Right kidney (tissue), 9 donors: ENCODE results near the gene WNT5B.

Experiments
- DNase-seq: peaks from one replicate; pipeline ENCODE4 v3.0.0-alpha.2; 2016
- long read RNA-seq, 8 donors: transcript quantifications; one replicate each; lab custom pipeline, GENCODE V29; 2026

WNT5B gene
- long read RNA-seq, donor 1 = 0 reads
- long read RNA-seq, donor 2, partial matches to known transcripts = 0 of 1 reads
- long read RNA-seq, donor 2, other reads (novel, unspliced or antisense) = 0 of 1 reads
- long read RNA-seq, donor 3 = 0 reads
- long read RNA-seq, donor 4 = 0 reads
- long read RNA-seq, donor 5 = 0 reads
- long read RNA-seq, donor 6 = 0 reads
- long read RNA-seq, donor 7 = 0 reads
- long read RNA-seq, donor 8 = 0 reads

DNA sequence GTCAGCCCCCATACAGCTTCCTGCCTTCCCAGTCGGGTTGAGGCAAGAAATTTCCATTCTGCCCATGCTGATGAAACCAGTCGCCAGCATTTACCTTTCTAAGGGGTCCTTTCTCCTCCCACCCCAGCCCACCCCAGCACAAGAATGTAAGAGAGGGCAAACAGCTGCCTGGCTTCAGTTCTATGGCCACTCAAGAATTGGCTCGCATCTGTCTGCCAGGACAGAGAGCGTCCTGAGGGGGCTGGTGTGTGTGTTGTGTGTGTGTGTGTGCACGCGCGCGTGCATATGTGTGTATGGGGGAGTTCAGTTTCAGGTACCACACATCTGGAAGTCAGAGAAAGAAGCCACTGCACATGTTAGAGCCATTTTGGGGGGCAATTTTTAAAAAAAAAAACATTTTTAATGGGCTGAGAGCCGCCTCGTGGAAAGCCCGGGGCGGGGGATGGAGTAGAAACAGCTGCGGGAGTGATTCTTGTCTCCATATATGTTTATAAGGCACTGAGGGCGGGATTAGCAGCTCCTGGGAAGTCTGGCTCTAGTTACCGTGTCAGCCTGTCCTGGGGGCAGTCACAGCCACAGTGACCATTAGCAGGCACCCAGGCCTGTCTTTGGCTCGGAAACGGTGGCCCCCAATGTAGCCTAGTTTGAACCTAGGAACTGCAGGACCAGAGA lies at the start of gene WNT5B:
Gene WNT5B (plus strand): TSS at position 566 of the 672 bp plus-strand sequence. CDS start 2,124 bp downstream, outside the sequence.
- DNase-seq = peak; percentile 45

DNA sequence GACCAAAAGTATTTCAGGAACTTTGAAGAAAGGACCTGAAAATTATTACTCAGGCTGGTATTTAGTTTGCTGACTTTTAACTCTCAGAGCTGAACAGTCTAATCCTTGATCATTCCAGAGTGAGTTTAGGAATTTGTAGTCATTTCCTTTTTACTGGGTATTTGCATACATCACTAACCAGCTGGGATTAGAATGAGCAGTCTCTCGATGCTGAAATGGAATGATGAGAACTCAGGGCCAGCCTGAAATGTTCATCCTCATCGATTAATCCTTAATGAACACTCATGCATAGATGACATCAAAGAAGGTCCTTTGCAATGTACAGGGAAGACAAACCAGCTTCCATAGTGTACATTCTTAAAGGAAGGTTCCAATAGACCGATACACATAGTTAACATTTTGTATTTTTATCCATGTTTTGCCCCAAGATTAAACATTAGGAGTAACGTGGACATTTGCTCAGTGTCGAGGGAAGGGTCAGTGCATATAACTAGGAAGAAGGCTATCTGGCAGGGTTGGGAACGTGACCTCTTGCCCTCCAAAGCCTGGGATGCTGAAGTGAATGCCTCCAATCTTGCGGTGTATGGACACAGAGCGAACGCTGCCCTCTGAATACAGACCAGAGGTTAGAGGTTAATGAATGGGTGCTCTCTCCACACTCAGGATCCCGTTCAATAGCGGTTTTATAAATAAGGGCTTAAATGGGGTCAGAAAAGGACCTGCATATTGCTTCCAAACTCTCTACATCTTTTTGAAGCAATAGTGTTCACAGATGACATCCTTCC lies 49.2 kb upstream of the WNT5B start:
- no peak for DNase-seq

DNA sequence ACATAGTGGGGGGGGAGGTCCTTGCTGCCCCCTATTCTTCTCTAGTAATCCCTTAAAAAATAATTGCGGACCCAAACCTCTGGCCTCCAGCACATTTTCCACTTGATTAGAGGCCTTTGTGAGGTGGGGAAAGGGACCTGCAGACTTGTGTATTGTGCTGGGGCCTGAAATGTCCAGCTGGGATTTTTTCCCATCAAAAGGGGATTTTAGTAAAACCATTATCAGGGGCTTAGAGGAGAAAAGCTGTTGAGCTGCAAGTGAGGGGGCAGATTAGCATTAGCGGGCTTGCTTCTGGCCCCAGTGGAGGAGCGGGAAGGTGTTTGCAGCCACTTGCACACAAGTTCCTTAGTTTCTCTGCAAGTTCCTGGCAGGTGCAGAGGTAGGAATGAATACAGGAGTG lies 48.5 kb upstream of the WNT5B start:
- no peak for DNase-seq

- no peak for DNase-seq
Measured at GRCh38 chr12:1581973-1582708, 46.9 kb upstream of the WNT5B start.

DNA sequence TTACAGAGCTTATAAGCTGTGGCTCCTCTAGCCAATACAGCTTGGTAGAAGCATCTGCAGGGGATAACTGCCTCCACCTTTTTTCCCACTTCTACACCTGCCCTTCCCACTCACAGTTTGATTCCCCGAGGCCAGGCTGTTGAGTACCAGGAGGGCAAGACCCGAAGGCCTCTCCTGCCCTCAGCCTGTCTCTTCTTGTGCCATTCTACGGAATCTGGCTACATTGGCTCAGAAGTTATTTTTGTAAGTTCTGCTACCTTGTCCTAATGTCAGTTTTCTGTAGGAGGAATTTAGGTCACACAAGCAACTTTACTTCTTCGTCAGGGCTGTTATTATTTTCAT lies 46.4 kb upstream of the WNT5B start:
- no peak for DNase-seq

GRCh38 chr12:1583421-1584078 lies 45.5 kb upstream of the WNT5B start:
- peak; percentile 72 for DNase-seq

GRCh38 chr12:1584326-1584725 lies 44.7 kb upstream of the WNT5B start:
- no peak for DNase-seq

GRCh38 chr12:1587927-1588574 lies 41.0 kb upstream of the WNT5B start:
- no peak for DNase-seq

DNA sequence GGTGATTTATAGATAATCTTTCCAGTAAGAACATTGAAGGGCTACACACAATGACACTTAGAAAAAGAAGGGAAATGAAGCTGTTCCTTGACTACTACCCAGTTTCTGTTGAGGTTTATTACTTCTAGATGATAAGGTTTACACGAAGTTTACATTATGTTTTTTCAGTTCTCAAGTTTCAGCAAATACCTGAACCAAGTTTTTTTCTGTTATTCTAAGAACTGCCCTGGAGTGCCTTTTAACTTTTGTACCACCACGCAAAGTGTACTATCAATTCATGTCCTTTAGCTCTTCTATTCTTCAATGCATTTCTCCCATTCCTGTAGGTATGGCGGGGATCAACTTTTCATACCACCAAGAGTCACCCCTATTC lies 40.5 kb upstream of the WNT5B start:
- no peak for DNase-seq

DNA sequence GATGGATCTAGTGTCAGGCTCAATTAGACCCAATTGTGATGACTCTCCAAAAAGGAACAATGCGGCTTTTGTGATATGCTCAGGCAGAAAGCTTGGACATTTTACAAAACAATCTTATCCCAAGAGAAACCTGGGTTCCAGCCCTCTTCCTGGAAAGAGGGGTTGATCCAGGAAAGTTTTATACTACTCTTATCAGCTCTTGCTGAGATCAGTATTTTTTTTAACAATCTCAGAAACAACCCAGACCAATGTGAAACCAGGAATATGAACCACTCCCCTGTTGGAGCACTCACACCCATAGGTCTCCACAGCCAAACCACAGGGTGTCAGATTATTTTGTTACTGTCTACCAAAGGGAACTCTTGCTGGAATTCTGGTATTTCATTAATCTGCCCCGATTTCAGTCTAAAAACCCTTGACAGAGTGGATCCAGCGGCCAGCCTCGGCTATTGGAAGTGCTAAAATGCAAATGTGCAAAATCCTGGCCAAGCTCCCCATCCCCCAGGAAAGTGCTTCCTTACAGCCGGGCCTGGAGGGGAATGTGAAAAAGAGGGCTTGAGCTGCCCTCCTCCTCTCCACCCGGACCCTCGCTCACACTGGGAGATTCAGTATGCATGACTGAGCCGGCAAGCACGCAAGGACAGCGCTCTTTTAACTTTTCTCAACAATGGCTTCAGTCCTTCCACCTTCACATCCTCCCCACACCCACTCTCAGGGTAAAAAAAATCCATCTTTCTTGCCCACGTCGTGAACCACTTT lies 38.6 kb upstream of the WNT5B start:
- no peak for DNase-seq

DNA sequence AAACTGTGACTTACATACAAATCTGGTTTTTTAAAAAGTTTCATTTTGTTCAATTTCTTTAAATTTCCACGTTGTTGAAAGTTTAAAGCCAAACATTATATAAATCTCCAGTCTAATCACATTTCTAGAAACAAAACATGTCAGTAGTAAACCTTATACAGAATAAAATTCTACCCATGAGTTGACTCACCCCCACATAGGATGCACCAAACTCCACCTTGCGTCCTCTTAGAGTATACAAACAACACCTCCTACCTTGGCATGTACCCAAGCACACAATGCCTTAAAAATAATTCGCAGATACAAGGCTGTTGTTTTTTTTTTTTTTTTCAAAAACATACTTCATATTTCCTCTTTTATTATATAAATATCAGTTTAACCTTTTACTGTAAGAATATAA lies 38.0 kb upstream of the WNT5B start:
- no peak for DNase-seq

GRCh38 chr12:1591543-1591942 lies 37.5 kb upstream of the WNT5B start:
- no peak for DNase-seq

DNA sequence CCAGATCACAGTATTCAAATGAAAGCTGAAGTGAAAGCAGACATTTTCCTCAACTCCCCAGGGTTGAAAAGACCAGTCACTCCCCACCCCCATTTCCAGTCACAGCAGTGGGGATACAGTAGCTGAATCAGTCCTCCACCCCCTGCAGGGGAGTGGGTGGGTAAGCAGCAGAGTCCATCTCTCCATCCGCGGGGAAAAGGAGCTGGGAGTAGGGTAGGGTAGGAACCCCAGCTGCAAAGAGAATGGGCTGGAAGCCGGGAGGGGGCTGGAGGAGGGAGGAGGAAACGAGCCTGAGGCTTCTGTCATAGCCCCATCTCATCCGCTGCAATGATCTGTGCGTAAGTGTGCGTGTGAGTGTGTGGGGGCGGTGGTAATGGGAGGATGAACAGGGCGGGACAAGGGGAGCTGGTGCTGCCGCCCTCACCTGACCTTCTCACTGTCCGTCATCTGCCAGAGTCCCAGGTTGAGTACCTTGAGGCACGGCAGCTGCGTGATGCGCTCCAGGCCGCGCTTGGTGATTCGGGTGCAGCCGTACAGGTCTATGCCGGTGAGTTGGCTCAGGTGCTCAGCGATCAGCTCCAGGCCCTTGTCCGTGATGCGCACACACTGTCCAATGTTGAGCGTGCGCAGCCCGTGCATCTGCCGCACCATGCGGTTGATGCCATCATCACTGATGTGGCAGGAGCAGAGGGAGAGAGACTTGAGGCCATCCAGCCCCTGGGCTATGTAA lies 36.4 kb upstream of the WNT5B start:
- DNase-seq = peak; percentile 48

DNA sequence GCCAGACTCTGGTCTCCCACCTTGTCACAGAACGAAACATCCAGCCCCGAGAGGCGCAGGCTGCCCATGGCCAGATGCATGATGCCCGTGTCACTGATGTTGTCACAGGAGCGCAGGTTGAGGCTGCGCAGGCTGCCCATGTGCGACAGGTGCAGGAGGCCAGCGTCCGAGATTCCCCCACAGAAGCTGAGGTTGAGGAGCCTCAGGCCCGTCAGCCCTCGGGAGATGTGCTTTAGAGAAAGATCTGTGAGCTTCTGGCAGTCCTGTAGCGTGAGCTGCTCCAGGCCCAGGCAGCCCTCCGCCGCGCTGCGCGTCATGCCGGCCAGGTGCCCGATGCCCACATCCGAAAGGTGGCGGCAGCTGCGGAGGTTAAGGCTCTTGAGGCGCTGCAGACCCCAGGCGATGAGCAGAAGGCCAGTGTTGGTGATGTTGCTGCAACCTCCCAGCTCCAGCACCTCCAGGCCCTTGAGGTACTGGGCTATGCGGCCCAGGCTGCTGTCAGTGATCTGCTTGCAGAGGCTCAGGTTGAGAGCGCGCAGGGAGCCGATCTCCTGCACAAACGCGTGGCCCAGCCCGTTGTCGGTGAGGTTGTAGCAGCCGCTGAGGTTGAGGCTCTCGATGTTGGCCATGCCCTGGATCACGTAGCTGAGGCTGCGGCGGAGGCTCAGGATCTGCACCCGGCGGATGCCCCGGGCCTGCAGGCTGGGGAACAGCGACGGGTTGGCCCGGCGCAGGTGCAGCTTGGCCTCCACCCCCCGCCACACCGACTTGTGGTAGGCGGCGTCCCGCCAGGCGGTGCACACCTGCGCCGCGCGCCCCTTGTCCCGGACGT lies 35.6 kb upstream of the WNT5B start:
- DNase-seq = peak; percentile 84

GRCh38 chr12:1594006-1594260 lies 35.1 kb upstream of the WNT5B start:
- DNase-seq = no peak

DNA sequence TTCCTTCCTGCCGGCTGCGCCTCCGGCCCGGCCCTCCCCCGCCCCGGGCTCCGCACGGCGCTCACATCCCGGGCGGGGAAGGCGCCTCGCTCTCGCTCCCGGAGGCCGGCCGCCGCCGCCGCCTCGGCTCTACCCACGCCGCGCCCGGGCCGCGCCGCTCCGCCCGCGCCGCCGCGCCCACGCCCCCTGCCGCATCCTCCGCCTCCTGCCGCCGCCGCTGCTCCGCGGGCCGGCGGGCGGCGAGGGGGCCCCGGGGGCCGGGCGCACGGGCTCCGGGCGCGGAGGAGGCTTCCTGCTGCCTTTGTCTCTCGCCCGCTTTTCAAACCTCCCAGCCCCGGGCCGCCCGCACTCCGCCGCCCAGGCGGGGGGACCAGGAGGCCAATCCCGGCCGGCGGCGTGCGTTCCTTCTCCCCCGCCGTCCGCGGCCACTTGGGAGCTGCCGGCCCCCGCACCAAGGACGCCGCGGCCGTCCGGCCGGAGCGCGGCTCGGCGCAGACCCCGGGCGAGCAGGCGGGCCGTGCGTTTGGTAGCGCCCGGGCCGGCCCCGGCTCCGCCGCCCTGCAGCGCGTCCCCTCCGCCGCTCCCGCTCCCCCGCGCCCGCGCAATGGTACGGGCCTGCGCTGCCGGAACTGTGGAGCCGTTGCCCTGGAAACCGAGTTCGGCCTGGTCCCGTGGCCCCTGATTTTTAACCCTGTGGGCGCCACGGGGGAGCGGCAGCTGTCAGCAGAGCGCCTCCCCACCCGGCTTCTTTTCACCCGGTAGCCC lies 34.6 kb upstream of the WNT5B start, which contains the start of gene FBXL14:
Gene FBXL14 (minus strand): TSS at position 321 of the 765 bp plus-strand sequence. CDS start 515 bp downstream, outside the sequence.
- DNase-seq = peak; percentile 79

DNA sequence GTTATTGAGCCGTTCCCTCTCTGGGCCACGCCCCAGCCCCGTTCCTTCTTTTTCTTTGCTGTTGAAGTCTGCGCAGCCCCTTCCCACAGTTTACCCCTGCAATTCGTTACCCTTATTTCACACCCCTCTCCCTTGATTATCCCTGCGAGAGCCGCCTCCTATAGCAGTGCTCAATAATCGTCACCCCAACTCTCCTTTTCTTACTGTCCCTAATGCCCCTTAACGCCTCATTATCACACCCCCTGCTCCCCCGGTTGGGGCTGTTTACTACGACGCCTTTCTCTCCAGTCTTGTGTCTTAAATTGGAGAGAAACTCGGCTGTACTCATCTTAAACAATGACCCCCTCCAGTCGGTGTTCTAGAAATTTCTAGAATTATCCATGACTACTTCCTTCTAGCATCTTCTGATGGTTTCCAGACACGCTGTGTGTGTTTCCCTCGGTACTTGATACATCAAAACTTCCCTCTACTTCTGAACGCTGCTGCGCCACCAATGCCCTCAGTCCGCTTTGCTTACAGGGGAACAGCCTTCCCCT lies 33.9 kb upstream of the WNT5B start:
- no peak for DNase-seq

- DNase-seq = no peak
Measured at GRCh38 chr12:1595690-1596347, 33.2 kb upstream of the WNT5B start.
